ENCODE results near the gene TSN.

The TSN gene

GRCh38 chr2:121746071-121746578 is 9.3 kb upstream of the TSN start:
- DNase-seq: no peak

GRCh38 chr2:121748202-121748601 is 7.2 kb upstream of the TSN start:
- DNase-seq: no peak

- no peak for DNase-seq
These were observed 607 bp upstream of the TSN start for GRCh38 chr2:121754851-121755236.

GRCh38 chr2:121764681-121765228 is 9.3 kb downstream of the TSN start:
- no peak for DNase-seq

GRCh38 chr2:121766624-121767023 is 11.2 kb downstream of the TSN start:
- no peak for DNase-seq

- DNase-seq: no peak
These were observed 12.8 kb downstream of the TSN start for GRCh38 chr2:121768143-121768755.

- DNase-seq: peak; percentile 37
These were observed 16.7 kb downstream of the TSN start for GRCh38 chr2:121771976-121772742.

- no peak for DNase-seq
These were observed 18.8 kb downstream of the TSN start for GRCh38 chr2:121774235-121774634.

- no peak for DNase-seq
These were observed 20.9 kb downstream of the TSN start for GRCh38 chr2:121776361-121776760.

- no peak for DNase-seq
These were observed 21.6 kb downstream of the TSN start for GRCh38 chr2:121776885-121777698.

- DNase-seq: no peak
These were observed 22.2 kb downstream of the TSN start for GRCh38 chr2:121777699-121778058.

- no peak for DNase-seq
These were observed 23.5 kb downstream of the TSN start for GRCh38 chr2:121778741-121779487.

- DNase-seq: no peak
These were observed 27.7 kb downstream of the TSN start for GRCh38 chr2:121783180-121783579.

GRCh38 chr2:121788685-121789084 is 33.2 kb downstream of the TSN start:
- no peak for DNase-seq

- DNase-seq: no peak
These were observed 35.0 kb downstream of the TSN start for GRCh38 chr2:121790276-121790956.

- no peak for DNase-seq
These were observed 35.8 kb downstream of the TSN start for GRCh38 chr2:121791290-121791689.

- DNase-seq: no peak
These were observed 36.4 kb downstream of the TSN start for GRCh38 chr2:121791801-121792221.

- DNase-seq: no peak
These were observed 38.4 kb downstream of the TSN start for GRCh38 chr2:121793816-121794215.

GRCh38 chr2:121794233-121794632 is 38.8 kb downstream of the TSN start:
- DNase-seq: no peak

- DNase-seq: no peak
These were observed 40.8 kb downstream of the TSN start for GRCh38 chr2:121796239-121796638.

- no peak for DNase-seq
These were observed 43.2 kb downstream of the TSN start for GRCh38 chr2:121798617-121799016.

- no peak for DNase-seq
These were observed 46.5 kb downstream of the TSN start for GRCh38 chr2:121801916-121802315.
